LoVo (cell line): Measurements from ENCODE around the gene PHKG2.
"Not testable (repeated sequence)": the region's sequence is repeated elsewhere in the genome, so short reads cannot be mapped to it uniquely, and the experiment has no call there.

ENCODE experiments used
- DNase-seq: peaks from one replicate; pipeline ENCODE4 v3.0.0-alpha.2; 2016; ENCODE audit warnings: low spot score

Gene PHKG2

GRCh38 chr16:30747799-30748633, at the start of gene PHKG2:
Gene PHKG2 (plus strand): TSS chr16:30748425. CDS start chr16:30748821, 396 bp downstream.
- peak; percentile 99 for DNase-seq

GRCh38 chr16:30698816-30699614, 49.2 kb upstream of the PHKG2 start, which contains the start of gene SRCAP:
Gene SRCAP (plus strand): TSS chr16:30699171. CDS start chr16:30700825, 1,654 bp downstream.
- DNase-seq = peak; percentile 79

- no peak for DNase-seq
Measured at GRCh38 chr16:30699615-30700099, 48.6 kb upstream of the PHKG2 start.

GRCh38 chr16:30700491-30700890, 47.7 kb upstream of the PHKG2 start:
- no peak for DNase-seq

- no peak for DNase-seq
Measured at GRCh38 chr16:30700971-30701370, 47.3 kb upstream of the PHKG2 start.

GRCh38 chr16:30703071-30703470, 45.2 kb upstream of the PHKG2 start:
- DNase-seq = not testable (repeated sequence)

- DNase-seq = no peak
Measured at GRCh38 chr16:30703971-30704370, 44.3 kb upstream of the PHKG2 start.

- no peak for DNase-seq
Measured at GRCh38 chr16:30706046-30706445, 42.2 kb upstream of the PHKG2 start.

GRCh38 chr16:30710971-30711370, 37.3 kb upstream of the PHKG2 start:
- no peak for DNase-seq

GRCh38 chr16:30711712-30712111, 36.5 kb upstream of the PHKG2 start:
- no peak for DNase-seq

GRCh38 chr16:30715750-30716445, 32.3 kb upstream of the PHKG2 start:
- DNase-seq = no peak

GRCh38 chr16:30720086-30720485, 28.1 kb upstream of the PHKG2 start:
- no peak for DNase-seq

- DNase-seq = no peak
Measured at GRCh38 chr16:30720694-30721093, 27.5 kb upstream of the PHKG2 start.

GRCh38 chr16:30721167-30721566, 27.1 kb upstream of the PHKG2 start:
- DNase-seq = no peak

- DNase-seq = no peak
Measured at GRCh38 chr16:30721606-30722005, 26.6 kb upstream of the PHKG2 start.

- DNase-seq = no peak
Measured at GRCh38 chr16:30722443-30722842, 25.8 kb upstream of the PHKG2 start.

GRCh38 chr16:30722916-30723315, 25.3 kb upstream of the PHKG2 start:
- no peak for DNase-seq

GRCh38 chr16:30723725-30724355, 24.4 kb upstream of the PHKG2 start:
- no peak for DNase-seq

GRCh38 chr16:30724641-30725417, 23.4 kb upstream of the PHKG2 start:
- no peak for DNase-seq

- DNase-seq = no peak
Measured at GRCh38 chr16:30725418-30725792, 22.8 kb upstream of the PHKG2 start.

GRCh38 chr16:30728321-30728720, 19.9 kb upstream of the PHKG2 start:
- no peak for DNase-seq
